Measurements from ENCODE around the gene SELENON.

The SELENON gene

DNA sequence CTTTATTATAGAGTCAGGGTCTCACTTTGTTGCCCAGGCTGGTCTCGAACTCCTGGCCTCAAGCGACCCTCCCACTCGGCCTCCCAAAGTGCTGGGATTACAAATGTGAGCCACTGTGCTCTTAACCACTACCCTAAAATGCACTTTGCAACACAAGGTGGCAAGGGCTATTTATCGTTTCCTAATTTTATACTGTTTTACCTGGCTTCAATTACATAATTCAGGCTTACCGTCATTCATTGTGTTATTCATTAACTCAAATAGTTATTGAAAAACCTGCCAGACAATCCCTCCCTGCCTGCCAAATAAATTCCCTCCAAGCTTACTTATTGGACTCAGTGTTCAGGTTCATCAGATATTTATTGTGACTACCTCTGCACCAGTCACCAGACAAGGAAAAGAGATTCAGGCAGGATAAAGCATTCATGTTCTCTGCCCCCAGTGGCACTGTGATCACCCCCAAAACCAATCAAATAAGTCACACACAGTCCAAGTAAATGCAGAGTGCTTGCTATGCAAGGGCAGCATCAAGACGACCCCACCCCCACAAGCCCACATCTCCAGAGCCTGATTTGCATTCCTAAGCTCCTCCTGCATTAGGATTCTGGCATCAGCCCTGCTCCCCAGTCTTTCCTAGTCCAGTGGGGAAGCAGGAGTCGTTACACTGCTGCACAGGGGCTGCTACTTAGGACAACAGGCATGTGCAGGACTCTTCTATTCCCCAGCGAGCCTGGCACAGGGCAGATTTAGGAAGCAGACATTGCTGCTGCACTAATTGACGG, 67.4 kb downstream of the SELENON start:
- DNase-seq: no peak
